ENCODE data around the gene EXOG.

The EXOG gene

GRCh38 chr3:38553071-38553470, 56.9 kb downstream of the EXOG start:
- H3K4me1 ChIP-seq (ENCODE audit: insufficient read depth, low read length, severe bottlenecking) = no peaks in the 10 kb centered on the region
- H4K20me1 ChIP-seq (ENCODE audit: insufficient read depth, low read length) = no peaks in the 10 kb centered on the region
- no peaks in the 10 kb centered on the region for H3K9me2 ChIP-seq (ENCODE audit: low read depth, low read length)
- H3K9me3 ChIP-seq (ENCODE audit: low read length) = no peaks in the 10 kb centered on the region
- no peaks in the 10 kb centered on the region for H3K79me2 ChIP-seq (ENCODE audit: insufficient read depth, low read length)
- H3K27ac ChIP-seq (ENCODE audit: low read depth, low read length, poor library complexity, severe bottlenecking) = no peak overlapping the region
- TF ChIP-seq CTCF (IDR thresholded peaks at IDR 0.05; ENCODE audit: low read length) (no peak), EZH2 (IDR thresholded peaks at IDR 0.05; ENCODE audit: borderline replicate concordance, low read length) (no peak)
- H3K9ac ChIP-seq (ENCODE audit: low read length) = no peak overlapping the region
- H3F3A ChIP-seq (ENCODE audit: insufficient read depth, low read length) = no peaks in the 10 kb centered on the region
- no peaks in the 10 kb centered on the region; the same call in 1 of the 2 replicates for H3K27me3 ChIP-seq (ENCODE audit: insufficient read depth, low read length)
- no peak overlapping the region for H3K4me2 ChIP-seq (ENCODE audit: low read length)
- no peak overlapping the region for H2AFZ ChIP-seq (ENCODE audit: low read length)
- no peaks in the 10 kb centered on the region for H3K36me3 ChIP-seq (ENCODE audit: insufficient read depth, low read length)
- no peak overlapping the region for H3K4me3 ChIP-seq (ENCODE audit: low read depth, low read length, poor library complexity, severe bottlenecking)

GRCh38 chr3:38554127-38554827, 58.1 kb downstream of the EXOG start:
- no peak overlapping the region for H3K9ac ChIP-seq (ENCODE audit: low read length)

GRCh38 chr3:38555149-38555840, 59.2 kb downstream of the EXOG start:
- Histone ChIP-seq H3K79me2 (ENCODE audit: insufficient read depth, low read length) (no peaks in the 10 kb centered on the region), H3K9ac (ENCODE audit: low read length) (no peak overlapping the region), H3K9me2 (ENCODE audit: low read depth, low read length) (no peaks in the 10 kb centered on the region), H3F3A (ENCODE audit: insufficient read depth, low read length) (no peaks in the 10 kb centered on the region), H3K9me3 (ENCODE audit: low read length) (no peaks in the 10 kb centered on the region), H3K27ac (ENCODE audit: low read depth, low read length, poor library complexity, severe bottlenecking) (no peak overlapping the region), H2AFZ (ENCODE audit: low read length) (no peak overlapping the region), H3K4me2 (ENCODE audit: low read length) (no peak overlapping the region), H3K4me1 (ENCODE audit: insufficient read depth, low read length, severe bottlenecking) (no peaks in the 10 kb centered on the region), H3K4me3 (ENCODE audit: low read depth, low read length, poor library complexity, severe bottlenecking) (no peak overlapping the region), H3K36me3 (ENCODE audit: insufficient read depth, low read length) (no peaks in the 10 kb centered on the region), H3K27me3 (ENCODE audit: insufficient read depth, low read length) (no peaks in the 10 kb centered on the region; the same call in 1 of the 2 replicates), H4K20me1 (ENCODE audit: insufficient read depth, low read length) (no peaks in the 10 kb centered on the region)
- TF ChIP-seq CTCF (IDR thresholded peaks at IDR 0.05; ENCODE audit: low read length) (no peak), EZH2 (IDR thresholded peaks at IDR 0.05; ENCODE audit: borderline replicate concordance, low read length) (no peak)

More at GRCh38 chr3:38554127-38554827, 58.1 kb downstream of the EXOG start:
- Histone ChIP-seq H3K27me3 (ENCODE audit: insufficient read depth, low read length) (no peaks in the 10 kb centered on the region; the same call in 1 of the 2 replicates), H3K9me3 (ENCODE audit: low read length) (no peaks in the 10 kb centered on the region), H3K4me2 (ENCODE audit: low read length) (no peak overlapping the region), H3K4me3 (ENCODE audit: low read depth, low read length, poor library complexity, severe bottlenecking) (no peak overlapping the region), H2AFZ (ENCODE audit: low read length) (no peak overlapping the region), H4K20me1 (ENCODE audit: insufficient read depth, low read length) (no peaks in the 10 kb centered on the region), H3K79me2 (ENCODE audit: insufficient read depth, low read length) (no peaks in the 10 kb centered on the region), H3K4me1 (ENCODE audit: insufficient read depth, low read length, severe bottlenecking) (no peaks in the 10 kb centered on the region), H3K9me2 (ENCODE audit: low read depth, low read length) (no peaks in the 10 kb centered on the region), H3F3A (ENCODE audit: insufficient read depth, low read length) (no peaks in the 10 kb centered on the region), H3K36me3 (ENCODE audit: insufficient read depth, low read length) (no peaks in the 10 kb centered on the region), H3K27ac (ENCODE audit: low read depth, low read length, poor library complexity, severe bottlenecking) (no peak overlapping the region)
- TF ChIP-seq EZH2 (IDR thresholded peaks at IDR 0.05; ENCODE audit: borderline replicate concordance, low read length) (no peak), CTCF (IDR thresholded peaks at IDR 0.05; ENCODE audit: low read length) (no peak)

Data from OCI-LY1 (cell line).